K562 (cell line): Measurements from ENCODE around the gene SLC6A20. TPM values are rescaled to one million over a fixed set of nuclear protein-coding genes. Genes with fewer than 3 reads are reported as not detected.

Source experiments
- ATAC-seq: fragments of 200-7000 bp; cut with Tn5 transposase; 3 replicates; pipeline ENCODE4 v1.9.1; 2020; ENCODE audit warnings: moderate library complexity
- BruUV-seq: library from RNA; stranded (reverse); fragments of 400-500 nt; replicated peaks from 2 replicates; lab custom pipeline; 2021; lab: Mats Ljungman, UMichigan
- CTCF ChIA-PET: fragments of 300-600 bp; formaldehyde crosslinking; extraction: SDS; loops from one replicate; lab custom pipeline; 2021; ENCODE audit warnings: low intra/inter-chr PET ratio; lab: Yijun Ruan, JAX
- POLR2A ChIA-PET: fragments of 300-600, 350-650 bp; sonication (Branson Sonifier 250); formaldehyde crosslinking; extraction: SDS; loops from one replicate; lab custom pipeline; 2021; ENCODE audit warnings: antibody characterized with exemption, inconsistent platforms; lab: Yijun Ruan, JAX
- DNase-seq, 4 experiments: peaks; one replicate each; pipeline versions ENCODE4 v3.0.0 to v3.0.0-alpha.2; 2011 to 2018; ENCODE audit warnings: low spot score in 3 of 4, mixed read lengths in 3 of 4; ENCODE audit errors: extremely low read depth in 1 of 4
- FAIRE-seq: peaks from 2 replicates; lab custom pipeline; 2011; peaks lifted over from hg19 to GRCh38; lab: Jason Lieb, UNC
- H2AFZ ChIP-seq: 2 replicates; pipeline ENCODE4 v1.6.0; 2011; ENCODE audit warnings: low read depth, low read length, control low read depth, inconsistent platforms
- H3K27ac ChIP-seq: fragments of 200-600 bp; 3 replicates; pipeline ENCODE4 v1.8.0; 2011; ENCODE audit warnings: low read depth, mild to moderate bottlenecking, control low read depth, inconsistent platforms, low read length, moderate library complexity, mixed read lengths; ENCODE audit errors: extremely low read depth
- H3K27me3 ChIP-seq, 2 experiments: fragments of 300-600 bp in 1 of 2; 2 replicates in 1 of 2; 3 replicates in 1 of 2; pipeline versions ENCODE4 v1.6.0 to v1.8.0; 2011; ENCODE audit warnings: inconsistent platforms in 2 of 2, low read length in 2 of 2, mild to moderate bottlenecking in 1 of 2, mixed read lengths in 1 of 2, moderate library complexity in 1 of 2; ENCODE audit not compliant: control insufficient read depth in 2 of 2, insufficient read depth in 2 of 2
- H3K36me3 ChIP-seq: fragments of 300-600 bp; 3 replicates; pipeline ENCODE4 v1.8.0; 2011; ENCODE audit warnings: mild to moderate bottlenecking, low read length, inconsistent platforms; ENCODE audit not compliant: control insufficient read depth, insufficient read depth
- H3K4me1 ChIP-seq, 2 experiments: fragments of 200-600 bp in 1 of 2; replicated peaks in 1 of 2; 2 replicates in 1 of 2; 3 replicates in 1 of 2; pipeline versions ENCODE4 v1.5.1 to v1.8.0; 2011; ENCODE audit warnings: inconsistent platforms in 2 of 2, low read length in 2 of 2, mild to moderate bottlenecking in 1 of 2, mixed read lengths in 1 of 2, moderate library complexity in 1 of 2; ENCODE audit not compliant: control insufficient read depth in 2 of 2, insufficient read depth in 2 of 2
- H3K4me2 ChIP-seq: 2 replicates; pipeline ENCODE4 v1.6.1; 2011; ENCODE audit warnings: low read length, control low read depth, inconsistent platforms, mixed read lengths; ENCODE audit not compliant: insufficient read depth
- H3K4me3 ChIP-seq: fragments of 200-600 bp; sonication (generic), shearing (Covaris generic); 2 replicates; pipeline ENCODE4 v1.5.1; 2016; ENCODE audit warnings: control low read depth, inconsistent platforms
- H3K79me2 ChIP-seq: fragments of 200-600 bp; 3 replicates; pipeline ENCODE4 v1.8.0; 2011; ENCODE audit warnings: low read length, inconsistent platforms; ENCODE audit not compliant: control insufficient read depth, insufficient read depth
- H3K9ac ChIP-seq, 2 experiments: 2 replicates each; pipeline versions ENCODE4 v1.6.0 to v1.6.1; 2011; ENCODE audit warnings: low read depth in 2 of 2, low read length in 2 of 2, control low read depth in 1 of 2, inconsistent platforms in 1 of 2, mild to moderate bottlenecking in 1 of 2, mixed read lengths in 1 of 2; ENCODE audit not compliant: insufficient read depth in 1 of 2
- H3K9me1 ChIP-seq: one replicate; pipeline ENCODE4 v1.6.0; 2011; ENCODE audit warnings: inconsistent platforms, mild to moderate bottlenecking, low read length, moderate library complexity; ENCODE audit not compliant: control insufficient read depth, insufficient read depth
- H3K9me3 ChIP-seq: replicated peaks from 2 replicates; pipeline ENCODE4 v1.5.1; 2011; ENCODE audit warnings: low read depth, low read length, inconsistent platforms; ENCODE audit not compliant: control insufficient read depth, insufficient read depth
- H4K20me1 ChIP-seq: replicated peaks from 2 replicates; pipeline ENCODE4 v1.6.1; 2011; ENCODE audit warnings: low read length, inconsistent platforms, mixed read lengths; ENCODE audit not compliant: control insufficient read depth, insufficient read depth
- KLF16 ChIP-seq: IDR thresholded peaks from 2 replicates; pipeline ENCODE4 v1.6.1; 2016; ENCODE audit warnings: antibody characterized with exemption
- SMAD4 ChIP-seq: fragments of 250-450 bp; sonication (Bioruptor Pico); conservative IDR thresholded peaks from 2 replicates; pipeline ENCODE4 v1.8.0; 2021; ENCODE audit warnings: inconsistent platforms, mild to moderate bottlenecking, moderate library complexity
- SMARCB1 ChIP-seq: IDR thresholded peaks from 2 replicates; pipeline ENCODE4 v1.6.1; 2011; ENCODE audit warnings: improper control_type of control experiment, low read depth; ENCODE audit not compliant: insufficient read length
- ZC3H11A ChIP-seq: IDR thresholded peaks from 2 replicates; pipeline ENCODE4 v1.6.1; 2012; ENCODE audit warnings: low read depth, low read length, improper control_type of control experiment
- WGBS: fragments of 100-300 bp; shearing (Covaris generic); methylation state at CpG from one replicate; pipeline ENCODE4 v1.1.6; 2016; ENCODE audit warnings: low coverage, mixed read lengths; ENCODE audit not compliant: insufficient coverage; ENCODE audit errors: missing lambda C conversion rate; 5-methylcytosine and 5-hydroxymethylcytosine counted together
- in situ Hi-C: fragments of 300-500 bp; cut with MboI; formaldehyde crosslinking; loops from 4 replicates; pipeline ENCODE4 v1.15.0; 2018; ENCODE audit warnings: inconsistent platforms, mixed read lengths
- intact Hi-C: fragments of 100-400 bp; cut with micrococcal nuclease; formaldehyde crosslinking; loops from 2 replicates; pipeline ENCODE4 v1.14.2; 2022
- polyA plus RNA-seq, 8 experiments: library from polyadenylated mRNA; depleted of rRNA in 4 of 8; stranded (reverse) in 5 of 8; unstranded in 3 of 8; fragments of >200 nt; fragmentation: Nextera tagmentation in 2 of 8; fragmentation: Illumina TruSeq in 1 of 8; extraction: Ambion mirVana in 2 of 8; extraction: Trizol in 1 of 8; gene quantifications; 2 replicates each; pipeline versions ENCODE4 v1.2.1 to v1.2.3, GENCODE V29; 2011 to 2014; ENCODE audit warnings: inconsistent platforms in 1 of 8, missing spikeins in 1 of 8
- total RNA-seq, 7 experiments: library from RNA; depleted of rRNA in 6 of 7; stranded (reverse); fragments of >200 nt in 6 of 7; fragmentation: Illumina TruSeq in 2 of 7; extraction: Trizol in 2 of 7; gene quantifications; 2 replicates each; pipeline versions ENCODE4 v1.2.1 to v1.2.3, GENCODE V29; 2011 to 2021; ENCODE audit warnings: low replicate concordance in 1 of 7
- TF ChIP-seq, protein P1 (sequence below): fragments of 450-650 bp; IDR thresholded peaks from 2 replicates; pipeline ENCODE4 v1.6.1; 2018; ENCODE audit warnings: mild to moderate bottlenecking, low read depth; ENCODE audit not compliant: partially characterized antibody

Gene SLC6A20
- total and polyA plus RNA-seq, 9 of the 15 experiments (the other 6 are each of a cell fraction or from before 2014, with no cell fraction given) = not detected

- no peak overlapping the region for H3K4me2 ChIP-seq
- no TSS peak for BruUV-seq
- in situ Hi-C loops = no loop called here
Measured at GRCh38 chr3:45779746-45780735, 16.3 kb downstream of the SLC6A20 start.

More at GRCh38 chr3:45779746-45780735, 16.3 kb downstream of the SLC6A20 start:
- POLR2A ChIA-PET = no interaction called here
- Histone ChIP-seq H2AFZ (no peak overlapping the region), H3K9me1 (no peaks in the 10 kb centered on the region), H3K27me3 (peaks cover 34 to 79% of the 10 kb centered on the region in 2 experiments), H3K4me3 (no peak overlapping the region), H3K9me3 (no peaks in the 10 kb centered on the region), H3K36me3 (no peaks in the 10 kb centered on the region), H3K4me1 (peaks cover 0 to 9% of the 10 kb centered on the region in 2 experiments; a peak in 1 of 5 replicates), H3K27ac (no peak overlapping the region), H3K9ac (no peak overlapping the region; a peak in 1 of 4 replicates), H3K79me2 (no peaks in the 10 kb centered on the region), H4K20me1 (no peaks in the 10 kb centered on the region; the same call in none of the 2 replicates)
- intact Hi-C loops = no loop called here
- TF ChIP-seq, protein P1, sequence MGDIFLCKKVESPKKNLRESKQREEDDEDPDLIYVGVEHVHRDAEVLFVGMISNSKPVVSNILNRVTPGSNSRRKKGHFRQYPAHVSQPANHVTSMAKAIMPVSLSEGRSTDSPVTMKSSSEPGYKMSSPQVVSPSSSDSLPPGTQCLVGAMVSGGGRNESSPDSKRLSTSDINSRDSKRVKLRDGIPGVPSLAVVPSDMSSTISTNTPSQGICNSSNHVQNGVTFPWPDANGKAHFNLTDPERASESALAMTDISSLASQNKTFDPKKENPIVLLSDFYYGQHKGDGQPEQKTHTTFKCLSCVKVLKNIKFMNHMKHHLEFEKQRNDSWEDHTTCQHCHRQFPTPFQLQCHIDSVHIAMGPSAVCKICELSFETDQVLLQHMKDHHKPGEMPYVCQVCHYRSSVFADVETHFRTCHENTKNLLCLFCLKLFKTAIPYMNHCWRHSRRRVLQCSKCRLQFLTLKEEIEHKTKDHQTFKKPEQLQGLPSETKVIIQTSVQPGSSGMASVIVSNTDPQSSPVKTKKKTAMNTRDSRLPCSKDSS = no peak
- TF ChIP-seq ZC3H11A = no peak
- TF ChIP-seq KLF16 = no peak
- TF ChIP-seq SMAD4 (CRISPR knock-in tag) = no peak
- TF ChIP-seq SMARCB1 = no peak
- DNase-seq = no peak
- no peak for ATAC-seq
- 2% methylated on average over 28 of the region's 35 CpGs for WGBS
- CTCF ChIA-PET = no interaction called here
- no peak for FAIRE-seq
